IPS DF 4.7 (cell line): ENCODE measurements around the gene RERE.
"Not testable (repeated sequence)": the region's sequence is repeated elsewhere in the genome, so short reads cannot be mapped to it uniquely, and the experiment has no call there.

ENCODE experiments used
- DNase-seq: peaks from one replicate; pipeline ENCODE4 v3.0.0-alpha.2; 2013; ENCODE audit warnings: low spot score; ENCODE audit errors: extremely low read depth

The RERE gene

GRCh38 chr1:8643542-8644536, 173.6 kb downstream of the RERE start:
- no peak for DNase-seq

GRCh38 chr1:8642114-8642513, 175.3 kb downstream of the RERE start:
- no peak for DNase-seq

GRCh38 chr1:8641377-8641997, 176.0 kb downstream of the RERE start:
- no peak for DNase-seq

GRCh38 chr1:8640950-8641349, 176.5 kb downstream of the RERE start:
- DNase-seq = no peak

- DNase-seq = no peak
Observed at GRCh38 chr1:8639148-8639547, 178.3 kb downstream of the RERE start.

- no peak for DNase-seq
Observed at GRCh38 chr1:8633741-8634501, 183.5 kb downstream of the RERE start.

GRCh38 chr1:8632102-8632501, 185.3 kb downstream of the RERE start:
- no peak for DNase-seq

- no peak for DNase-seq
Observed at GRCh38 chr1:8631163-8631562, 186.3 kb downstream of the RERE start.

GRCh38 chr1:8629241-8630091, 188.0 kb downstream of the RERE start:
- no peak for DNase-seq

GRCh38 chr1:8628606-8629005, 188.8 kb downstream of the RERE start:
- no peak for DNase-seq

- DNase-seq = no peak
Observed at GRCh38 chr1:8627728-8628127, 189.7 kb downstream of the RERE start.

- no peak for DNase-seq
Observed at GRCh38 chr1:8625981-8626898, 191.2 kb downstream of the RERE start.

- no peak for DNase-seq
Observed at GRCh38 chr1:8625491-8625890, 191.9 kb downstream of the RERE start.

GRCh38 chr1:8623651-8624192, 193.7 kb downstream of the RERE start:
- DNase-seq = not testable (repeated sequence)

GRCh38 chr1:8621785-8622348, 195.6 kb downstream of the RERE start:
- DNase-seq = not testable (repeated sequence)

GRCh38 chr1:8621034-8621582, 196.3 kb downstream of the RERE start:
- DNase-seq = not testable (repeated sequence)

GRCh38 chr1:8619917-8620502, 197.4 kb downstream of the RERE start:
- DNase-seq = not testable (repeated sequence)

GRCh38 chr1:8619419-8619818, 198.0 kb downstream of the RERE start:
- DNase-seq = not testable (repeated sequence)
